Uterus (tissue), 4 donors: ENCODE measurements around the gene GALNT7. TPM values are rescaled to one million over a fixed set of nuclear protein-coding genes. Genes with fewer than 3 reads are reported as not detected.

Experiments
- DNase-seq, 2 donors: peaks; one replicate each; pipeline ENCODE4 v3.0.0-alpha.2; 2019 to 2020
- H3K27ac ChIP-seq, 2 donors: fragments of 200-600 bp; sonication (generic); 1 replicate in 1 of 2; 2 replicates in 1 of 2; pipeline ENCODE4 v1.5.1; 2016 to 2018
- H3K27me3 ChIP-seq, 2 donors: fragments of 200-600 bp; sonication (generic); one replicate each; pipeline ENCODE4 v1.5.1; 2018 to 2019; ENCODE audit warnings: control low read depth in 1 of 2
- H3K36me3 ChIP-seq, 2 donors: fragments of 200-600 bp; sonication (generic); one replicate each; pipeline ENCODE4 v1.5.1; 2019; ENCODE audit warnings: control low read depth in 1 of 2
- H3K4me1 ChIP-seq, 2 donors: fragments of 200-600 bp; sonication (generic); one replicate each; pipeline ENCODE4 v1.5.1; 2018 to 2019; ENCODE audit warnings: control low read depth in 1 of 2
- H3K4me3 ChIP-seq, 2 donors: fragments of 200-600 bp; sonication (generic); 1 replicate in 1 of 2; 2 replicates in 1 of 2; pipeline ENCODE4 v1.5.1; 2018 to 2019; ENCODE audit warnings: mild to moderate bottlenecking in 1 of 2
- H3K9me3 ChIP-seq, 2 donors: fragments of 200-600 bp; sonication (generic); one replicate each; pipeline ENCODE4 v1.5.1; 2019; ENCODE audit warnings: control low read depth in 1 of 2
- POLR2A ChIP-seq, 2 donors: fragments of 450-650 bp; IDR thresholded peaks; one replicate each; pipeline ENCODE4 v1.6.1; 2016; ENCODE audit warnings: antibody characterized with exemption in 2 of 2, mild to moderate bottlenecking in 1 of 2, moderate library complexity in 1 of 2
- intact Hi-C: fragments of 100-400 bp; cut with DNase I; formaldehyde crosslinking; loops from one replicate; pipeline ENCODE4 v1.15.1; 2023; ENCODE audit warnings: low total_unique reads
- total RNA-seq, 4 donors: library from RNA; depleted of rRNA in 3 of 4; stranded (reverse); fragments of >200 nt in 3 of 4; gene quantifications; one replicate each; pipeline versions ENCODE4 v1.1.0 to v1.2.4, GENCODE V29; 2014 to 2023
- TF ChIP-seq, protein P1 (sequence below), 4 experiments: fragments of 200-600 bp in 2 of 4; fragments of 450-650 bp in 2 of 4; sonication (generic) in 2 of 4; IDR thresholded peaks; one replicate each; pipeline ENCODE4 v1.5.1; 2016 to 2019; ENCODE audit warnings: antibody characterized with exemption in 4 of 4, mild to moderate bottlenecking in 2 of 4, moderate library complexity in 1 of 4
- donor health status: DM: yes; HTN: yes; CAD: no.

Gene GALNT7
- total RNA-seq, 4 donors from 2014 or later: 7.7 to 48.2 (median 19.2) TPM

DNA sequence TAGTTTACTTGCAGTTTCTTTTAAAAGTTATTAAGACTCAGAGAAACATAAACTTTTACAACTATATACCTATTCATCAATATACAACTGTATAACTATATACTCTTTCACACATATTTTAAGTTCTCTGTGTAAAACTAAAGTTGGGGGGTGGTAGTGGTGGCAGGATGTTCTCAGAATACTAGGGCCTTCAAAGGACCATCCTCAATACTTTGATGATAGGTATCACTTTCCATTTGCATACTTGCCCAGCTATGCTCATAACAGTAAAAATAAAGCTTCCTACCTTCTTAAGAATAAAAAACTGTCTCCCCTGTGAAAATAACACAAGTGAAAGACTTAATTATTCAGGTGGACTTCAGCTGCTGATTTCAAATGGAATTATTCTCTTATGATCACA lies 2.9 kb upstream of the GALNT7 start:
- Histone ChIP-seq H3K9me3 (no peaks in the 10 kb centered on the region), H3K4me1 (no peaks in the 10 kb centered on the region), H3K27me3 (no peaks in the 10 kb centered on the region), H3K27ac (no peak overlapping the region), H3K36me3 (no peaks in the 10 kb centered on the region), H3K4me3 (no peak overlapping the region)
- TF ChIP-seq, protein P1, sequence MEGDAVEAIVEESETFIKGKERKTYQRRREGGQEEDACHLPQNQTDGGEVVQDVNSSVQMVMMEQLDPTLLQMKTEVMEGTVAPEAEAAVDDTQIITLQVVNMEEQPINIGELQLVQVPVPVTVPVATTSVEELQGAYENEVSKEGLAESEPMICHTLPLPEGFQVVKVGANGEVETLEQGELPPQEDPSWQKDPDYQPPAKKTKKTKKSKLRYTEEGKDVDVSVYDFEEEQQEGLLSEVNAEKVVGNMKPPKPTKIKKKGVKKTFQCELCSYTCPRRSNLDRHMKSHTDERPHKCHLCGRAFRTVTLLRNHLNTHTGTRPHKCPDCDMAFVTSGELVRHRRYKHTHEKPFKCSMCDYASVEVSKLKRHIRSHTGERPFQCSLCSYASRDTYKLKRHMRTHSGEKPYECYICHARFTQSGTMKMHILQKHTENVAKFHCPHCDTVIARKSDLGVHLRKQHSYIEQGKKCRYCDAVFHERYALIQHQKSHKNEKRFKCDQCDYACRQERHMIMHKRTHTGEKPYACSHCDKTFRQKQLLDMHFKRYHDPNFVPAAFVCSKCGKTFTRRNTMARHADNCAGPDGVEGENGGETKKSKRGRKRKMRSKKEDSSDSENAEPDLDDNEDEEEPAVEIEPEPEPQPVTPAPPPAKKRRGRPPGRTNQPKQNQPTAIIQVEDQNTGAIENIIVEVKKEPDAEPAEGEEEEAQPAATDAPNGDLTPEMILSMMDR (IDR thresholded peaks at IDR 0.05): no peak
- no peak for TF ChIP-seq POLR2A (IDR thresholded peaks at IDR 0.05)
- DNase-seq: no peak
- intact Hi-C loops: no loop called here

DNA sequence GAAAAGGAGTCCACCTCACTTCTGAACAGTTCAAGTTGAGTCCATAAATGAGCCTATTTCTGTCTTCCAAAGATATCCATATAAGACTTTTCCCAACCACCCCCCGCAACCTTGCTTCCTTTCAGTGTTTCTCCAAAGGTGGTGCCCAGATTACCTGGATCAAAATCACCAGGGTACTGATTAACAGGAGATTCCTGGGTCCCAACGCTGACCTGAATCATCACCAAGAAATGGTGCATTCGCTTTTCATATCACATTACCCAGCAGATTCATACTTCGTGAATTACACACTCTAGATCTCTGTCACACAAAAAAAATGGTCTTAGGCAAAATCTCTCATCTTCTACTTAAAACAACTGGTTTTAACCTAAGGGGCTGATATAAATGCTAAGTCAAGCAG lies 2.1 kb upstream of the GALNT7 start:
- Histone ChIP-seq H3K36me3 (no peaks in the 10 kb centered on the region), H3K4me3 (no peak overlapping the region), H3K4me1 (no peaks in the 10 kb centered on the region), H3K27me3 (no peaks in the 10 kb centered on the region), H3K27ac (no peak overlapping the region), H3K9me3 (no peaks in the 10 kb centered on the region)
- TF ChIP-seq POLR2A (IDR thresholded peaks at IDR 0.05): no peak
- TF ChIP-seq, protein P1 (IDR thresholded peaks at IDR 0.05): no peak
- DNase-seq: no peak
- intact Hi-C loops: no loop called here

DNA sequence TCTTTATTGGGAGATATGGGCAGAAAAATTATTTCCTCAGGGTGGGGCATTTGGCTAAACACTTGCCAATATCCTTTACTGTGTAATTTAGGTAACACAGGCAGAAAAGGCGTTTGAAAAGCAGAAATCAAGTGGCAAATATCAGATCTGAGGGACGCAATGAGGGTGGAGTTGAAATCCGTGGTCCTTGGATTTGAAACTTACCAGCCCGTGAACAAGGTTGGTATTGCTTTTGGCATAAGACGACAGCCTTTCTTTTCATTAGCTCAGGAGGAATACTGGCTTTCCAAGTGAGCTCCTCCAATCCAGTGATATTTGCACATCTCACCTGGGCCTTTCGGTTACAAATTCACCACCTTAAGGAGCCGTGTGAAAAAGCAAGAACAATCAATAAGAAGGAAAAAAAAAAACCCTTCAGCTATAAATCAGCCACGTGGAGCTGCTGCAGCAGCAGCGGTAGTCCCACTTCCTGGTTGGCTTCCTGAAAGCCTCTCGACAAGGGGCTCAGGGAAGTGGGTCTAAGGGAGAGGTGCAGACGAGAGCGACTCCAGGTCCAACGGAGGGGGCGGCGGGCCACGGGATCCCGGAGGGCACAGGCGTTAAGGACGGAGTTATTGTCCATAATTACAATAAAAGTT lies 734 bp upstream of the GALNT7 start:
- TF ChIP-seq, protein P1 (IDR thresholded peaks at IDR 0.05): no peak
- TF ChIP-seq POLR2A (IDR thresholded peaks at IDR 0.05): no peak

DNA sequence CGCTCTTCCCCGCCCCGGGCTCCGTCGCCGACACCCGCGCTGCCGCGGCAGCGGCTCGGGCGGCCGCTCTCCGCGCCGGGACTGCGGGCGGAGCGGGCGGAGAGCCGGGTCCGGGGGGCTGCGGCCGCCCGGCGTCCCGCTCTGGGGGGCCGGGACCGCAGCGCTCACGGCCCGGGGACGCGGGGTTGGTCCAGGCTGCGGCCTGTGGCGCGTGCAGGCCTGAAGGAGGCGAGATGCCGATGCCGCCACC lies 492 bp downstream of the GALNT7 start:
- intact Hi-C loops: no loop called here

More for the DNA sequence above, 734 bp upstream of the GALNT7 start:
- peak overlapping the region; percentile 61 to 99 for H3K4me3 ChIP-seq
- no peak for DNase-seq
- intact Hi-C loops: no loop called here
- no peaks in the 10 kb centered on the region for H3K4me1 ChIP-seq
- no peaks in the 10 kb centered on the region for H3K36me3 ChIP-seq
- no peaks in the 10 kb centered on the region for H3K9me3 ChIP-seq
- H3K27me3 ChIP-seq: no peaks in the 10 kb centered on the region
- peak overlapping the region; percentile 95 to 99 for H3K27ac ChIP-seq

DNA sequence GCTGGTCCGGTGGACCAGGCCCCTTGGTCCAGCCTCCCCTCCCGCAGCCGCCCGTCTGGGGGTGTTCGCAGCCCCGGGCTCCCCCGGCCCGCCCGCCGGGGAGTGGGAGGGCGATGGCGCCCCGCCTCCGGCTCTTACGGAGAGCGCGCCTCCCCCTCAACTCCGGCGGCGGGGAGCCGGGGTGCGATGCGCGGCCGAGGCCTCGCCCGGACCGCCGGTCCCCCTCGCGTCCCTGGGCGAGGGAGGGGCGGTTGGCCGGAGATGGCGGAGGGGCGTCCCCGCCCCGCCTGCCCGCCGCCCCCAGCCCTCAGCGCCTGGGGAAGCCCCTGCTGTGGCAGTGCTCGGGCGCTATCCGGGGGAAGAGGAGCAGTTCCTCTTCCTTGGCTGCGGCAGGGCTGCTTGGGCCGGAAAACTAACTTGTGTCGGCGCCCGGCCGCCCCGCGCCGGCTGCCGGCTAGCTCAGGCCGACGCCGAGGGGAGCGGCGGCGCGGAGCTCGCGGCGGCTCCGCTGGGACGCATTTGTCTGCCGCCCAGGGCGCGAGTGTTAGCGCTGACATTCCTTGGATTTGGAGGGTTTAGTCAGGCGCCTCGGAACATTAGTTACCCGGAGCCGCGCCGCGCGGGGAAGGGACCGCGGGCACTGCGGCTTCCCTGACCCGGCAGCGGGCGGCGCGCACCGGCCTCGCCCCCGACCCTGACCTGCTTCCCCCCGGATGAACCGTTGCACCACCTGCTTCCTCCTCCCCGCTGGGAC lies 994 bp downstream of the GALNT7 start:
- no peaks in the 10 kb centered on the region for H3K27me3 ChIP-seq
- intact Hi-C loops: no loop called here
- H3K9me3 ChIP-seq: no peaks in the 10 kb centered on the region
- H3K4me1 ChIP-seq: no peaks in the 10 kb centered on the region
- H3K27ac ChIP-seq: peak overlapping the region; percentile 95 to 99
- DNase-seq: peak; percentile 62 to 67
- peak overlapping the region; percentile 61 to 99 for H3K4me3 ChIP-seq
- no peaks in the 10 kb centered on the region for H3K36me3 ChIP-seq
- peak; percentile 47 to 61 for TF ChIP-seq POLR2A (IDR thresholded peaks at IDR 0.05)
- TF ChIP-seq, protein P1 (IDR thresholded peaks at IDR 0.05): no peak

More for the DNA sequence above, 492 bp downstream of the GALNT7 start:
- H3K27me3 ChIP-seq: no peaks in the 10 kb centered on the region
- no peaks in the 10 kb centered on the region for H3K36me3 ChIP-seq
- no peaks in the 10 kb centered on the region for H3K9me3 ChIP-seq
- DNase-seq: no peak
- H3K4me3 ChIP-seq: peak overlapping the region; percentile 61 to 99
- TF ChIP-seq POLR2A (IDR thresholded peaks at IDR 0.05): no peak
- TF ChIP-seq, protein P1 (IDR thresholded peaks at IDR 0.05): no peak
- H3K4me1 ChIP-seq: no peaks in the 10 kb centered on the region
- H3K27ac ChIP-seq: peak overlapping the region; percentile 95 to 99
